Lung (tissue), 12 donors: ENCODE measurements around the gene CPT1C. TPM values are rescaled to one million over a fixed set of nuclear protein-coding genes. Genes with fewer than 3 reads are reported as not detected.
A peak's percentile ranks its signal among the peaks of the same experiment; 100 is the strongest.

Experiments
- ATAC-seq: fragments of 200-7000 bp; cut with Tn5 transposase; one replicate; pipeline ENCODE4 v1.9.1; 2020; ENCODE audit warnings: moderate number of reproducible peaks; ENCODE audit not compliant: insufficient read depth, low FRiP score
- DNase-seq, 3 donors: peaks; one replicate each; pipeline ENCODE4 v3.0.0-alpha.2; 2013 to 2017
- H3K27ac ChIP-seq, 2 donors: one replicate each; pipeline ENCODE4 v1.5.1; 2013; ENCODE audit warnings: mild to moderate bottlenecking in 2 of 2, moderate library complexity in 2 of 2, control low read depth in 1 of 2, inconsistent platforms in 1 of 2, low read depth in 1 of 2, low read length in 1 of 2
- H3K27me3 ChIP-seq, 3 donors: one replicate each; pipeline ENCODE4 v1.5.1; 2013; ENCODE audit warnings: low read length in 2 of 3; ENCODE audit not compliant: control insufficient read depth in 3 of 3, insufficient read depth in 3 of 3
- H3K36me3 ChIP-seq, 4 donors: one replicate each; pipeline ENCODE4 v1.5.1; 2013; ENCODE audit warnings: low read length in 4 of 4, mild to moderate bottlenecking in 1 of 4, moderate library complexity in 1 of 4; ENCODE audit not compliant: control insufficient read depth in 4 of 4, insufficient read depth in 4 of 4
- H3K4me1 ChIP-seq, 5 donors: one replicate each; pipeline ENCODE4 v1.5.1; 2013; ENCODE audit warnings: low read length in 5 of 5, mild to moderate bottlenecking in 2 of 5, moderate library complexity in 1 of 5; ENCODE audit not compliant: control insufficient read depth in 5 of 5, insufficient read depth in 5 of 5
- H3K4me3 ChIP-seq: one replicate; pipeline ENCODE4 v1.5.1; 2013; ENCODE audit warnings: mild to moderate bottlenecking, control low read depth, moderate library complexity
- H3K9ac ChIP-seq, 2 donors: one replicate each; pipeline ENCODE4 v1.5.1; 2013; ENCODE audit warnings: low read length in 2 of 2, control low read depth in 1 of 2; ENCODE audit not compliant: insufficient read depth in 1 of 2
- H3K9me3 ChIP-seq, 4 donors: one replicate each; pipeline ENCODE4 v1.5.1; 2013; ENCODE audit warnings: low read length in 3 of 4, mild to moderate bottlenecking in 1 of 4, moderate library complexity in 1 of 4; ENCODE audit not compliant: control insufficient read depth in 4 of 4, insufficient read depth in 3 of 4
- WGBS, 2 donors: extraction: QIAGEN DNeasy Blood & Tissue Kit; methylation state at CpG; one replicate each; pipeline ENCODE4 v1.1.7; 2013; 5-methylcytosine and 5-hydroxymethylcytosine counted together
- polyA plus RNA-seq, 2 donors: library from polyadenylated mRNA; stranded (reverse); fragments of 200-250 nt; gene quantifications; one replicate each; pipeline ENCODE4 v1.2.1, GENCODE V29; 2013
- total RNA-seq, 2 donors: library from RNA; depleted of rRNA in 1 of 2; stranded (reverse); fragments of >200 nt in 1 of 2; gene quantifications; one replicate each; pipeline ENCODE4 v1.2.1, GENCODE V29; 2014 to 2021
- TF ChIP-seq, protein P1 (sequence below): IDR thresholded peaks from 2 replicates; pipeline ENCODE4 v1.5.1; 2012; ENCODE audit warnings: mild to moderate bottlenecking; ENCODE audit errors: control extremely low read depth, extremely low read depth
- donor health status: control.
- donor health status: control.
- donor health status: Bipolar disorder and iron deficiency.
- donor health status: healthy.
- donor health status: DM: yes; HTN: yes; CAD: no.

The CPT1C gene
- total and polyA plus RNA-seq, 4 donors: 2.7 to 5.9 (median 3.5) TPM

DNA sequence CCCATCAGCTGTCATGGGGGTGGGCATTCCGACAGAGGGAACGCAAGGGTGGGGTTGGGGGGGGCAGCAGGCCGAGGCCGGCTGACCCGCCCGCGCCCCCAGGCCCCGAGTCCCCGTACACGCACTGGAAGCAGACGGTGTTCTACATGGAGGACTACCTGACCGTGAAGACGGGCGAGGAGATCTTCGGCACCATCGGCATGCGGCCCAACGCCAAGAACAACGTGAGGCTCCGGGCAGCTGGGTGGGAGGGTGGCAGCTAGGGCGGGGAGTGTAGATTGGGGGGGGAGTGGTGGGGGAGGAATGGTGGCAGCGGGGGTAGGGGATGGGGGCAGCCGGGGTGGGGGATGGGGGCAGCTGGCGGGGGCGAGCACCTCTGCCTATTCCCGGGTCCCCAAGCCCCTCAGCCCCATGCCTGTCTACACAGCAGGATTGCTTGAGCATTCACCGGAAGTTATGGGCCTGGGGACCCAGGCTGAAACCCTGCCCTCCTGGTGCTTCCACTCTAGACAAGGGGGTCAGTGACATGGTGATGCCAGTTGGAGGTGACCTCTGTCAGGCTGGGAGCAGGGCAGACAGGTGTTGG, 4.3 kb upstream of the CPT1C start:
- ATAC-seq (no peak), DNase-seq (peak in 1 of 3 donors; percentile 10)
- Histone ChIP-seq H3K4me3 (no peak overlapping the region), H3K27me3 (peaks cover 0 to 4% (median 0%) of the 10 kb centered on the region in 3 donors), H3K4me1 (peaks cover 0 to 31% (median 9%) of the 10 kb centered on the region in 5 donors), H3K36me3 (peaks cover 0 to 43% (median 33%) of the 10 kb centered on the region in 4 donors), H3K9ac (no peak overlapping the region), H3K27ac (peak overlapping the region in 1 of 2 donors; percentile 75), H3K9me3 (no peaks in the 10 kb centered on the region)
- TF ChIP-seq, protein P1, sequence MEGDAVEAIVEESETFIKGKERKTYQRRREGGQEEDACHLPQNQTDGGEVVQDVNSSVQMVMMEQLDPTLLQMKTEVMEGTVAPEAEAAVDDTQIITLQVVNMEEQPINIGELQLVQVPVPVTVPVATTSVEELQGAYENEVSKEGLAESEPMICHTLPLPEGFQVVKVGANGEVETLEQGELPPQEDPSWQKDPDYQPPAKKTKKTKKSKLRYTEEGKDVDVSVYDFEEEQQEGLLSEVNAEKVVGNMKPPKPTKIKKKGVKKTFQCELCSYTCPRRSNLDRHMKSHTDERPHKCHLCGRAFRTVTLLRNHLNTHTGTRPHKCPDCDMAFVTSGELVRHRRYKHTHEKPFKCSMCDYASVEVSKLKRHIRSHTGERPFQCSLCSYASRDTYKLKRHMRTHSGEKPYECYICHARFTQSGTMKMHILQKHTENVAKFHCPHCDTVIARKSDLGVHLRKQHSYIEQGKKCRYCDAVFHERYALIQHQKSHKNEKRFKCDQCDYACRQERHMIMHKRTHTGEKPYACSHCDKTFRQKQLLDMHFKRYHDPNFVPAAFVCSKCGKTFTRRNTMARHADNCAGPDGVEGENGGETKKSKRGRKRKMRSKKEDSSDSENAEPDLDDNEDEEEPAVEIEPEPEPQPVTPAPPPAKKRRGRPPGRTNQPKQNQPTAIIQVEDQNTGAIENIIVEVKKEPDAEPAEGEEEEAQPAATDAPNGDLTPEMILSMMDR: no peak
- WGBS, 2 donors: 78 to 90% methylated on average over 27 of the region's 27 CpGs

GRCh38 chr19:49687150-49687549, 3.8 kb upstream of the CPT1C start:
- Histone ChIP-seq H3K36me3 (peaks cover 0 to 38% (median 29%) of the 10 kb centered on the region in 4 donors), H3K4me1 (peaks cover 0 to 32% (median 10%) of the 10 kb centered on the region in 5 donors)
- WGBS, 2 donors: 49 to 58% methylated on average over 12 of the region's 12 CpGs

DNA sequence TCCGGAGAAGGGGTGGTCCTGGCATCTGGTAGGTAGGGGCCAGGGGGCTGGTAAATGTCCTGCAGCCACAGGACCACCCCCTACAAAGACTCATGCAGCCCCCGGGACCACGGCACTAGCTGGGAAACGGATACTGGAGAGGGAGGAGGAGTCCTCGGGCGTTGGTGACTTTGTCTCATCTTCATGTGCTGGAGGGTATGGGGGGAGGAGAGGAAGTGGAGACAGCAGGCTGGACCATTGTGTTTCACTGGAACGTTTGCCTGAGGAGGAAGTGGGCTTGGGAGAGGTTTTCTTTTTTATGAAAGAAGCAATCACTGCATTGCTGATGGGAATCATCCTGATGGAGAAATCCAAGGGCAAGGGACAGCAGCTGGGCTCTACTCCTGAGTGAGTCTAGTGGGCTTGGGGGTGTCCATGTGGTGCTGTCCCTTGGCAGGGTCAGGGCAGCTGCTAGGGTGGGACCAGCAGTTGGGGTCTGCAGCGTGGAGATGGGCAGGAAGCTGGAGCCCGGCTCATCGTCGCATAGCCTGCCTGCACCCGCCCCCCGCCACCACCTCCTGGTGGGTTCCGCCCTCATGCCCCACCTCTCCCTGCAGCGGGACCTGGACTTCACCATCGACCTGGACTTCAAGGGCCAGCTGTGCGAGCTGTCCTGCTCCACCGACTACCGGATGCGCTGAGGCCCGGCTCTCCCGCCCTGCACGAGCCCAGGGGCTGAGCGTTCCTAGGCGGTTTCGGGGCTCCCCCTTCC, 3.2 kb upstream of the CPT1C start:
- DNase-seq: peak; percentile 12 to 66 (median 38)
- peaks cover 0 to 34% (median 24%) of the 10 kb centered on the region in 4 donors for H3K36me3 ChIP-seq

More at GRCh38 chr19:49687150-49687549, 3.8 kb upstream of the CPT1C start:
- peaks cover 0 to 5% (median 0%) of the 10 kb centered on the region in 3 donors for H3K27me3 ChIP-seq
- DNase-seq (no peak), ATAC-seq (no peak)
- H3K27ac ChIP-seq: peak overlapping the region in 1 of 2 donors; percentile 75
- TF ChIP-seq, protein P1: no peak
- no peaks in the 10 kb centered on the region for H3K9me3 ChIP-seq
- no peak overlapping the region for H3K4me3 ChIP-seq
- H3K9ac ChIP-seq: no peak overlapping the region

More for the DNA sequence above, 3.2 kb upstream of the CPT1C start:
- H3K27ac ChIP-seq: peak overlapping the region; percentile 58 to 77
- H3K4me3 ChIP-seq: no peak overlapping the region
- H3K9me3 ChIP-seq: no peaks in the 10 kb centered on the region
- ATAC-seq: no peak
- peaks cover 0 to 32% (median 10%) of the 10 kb centered on the region in 5 donors for H3K4me1 ChIP-seq
- TF ChIP-seq, protein P1: no peak
- WGBS, 2 donors: 56 to 63% methylated on average over 22 to 26 of the region's 26 CpGs
- no peak overlapping the region for H3K9ac ChIP-seq
- H3K27me3 ChIP-seq: peaks cover 0 to 5% (median 0%) of the 10 kb centered on the region in 3 donors
